ENCODE data around the gene FSTL5.

The FSTL5 gene

DNA sequence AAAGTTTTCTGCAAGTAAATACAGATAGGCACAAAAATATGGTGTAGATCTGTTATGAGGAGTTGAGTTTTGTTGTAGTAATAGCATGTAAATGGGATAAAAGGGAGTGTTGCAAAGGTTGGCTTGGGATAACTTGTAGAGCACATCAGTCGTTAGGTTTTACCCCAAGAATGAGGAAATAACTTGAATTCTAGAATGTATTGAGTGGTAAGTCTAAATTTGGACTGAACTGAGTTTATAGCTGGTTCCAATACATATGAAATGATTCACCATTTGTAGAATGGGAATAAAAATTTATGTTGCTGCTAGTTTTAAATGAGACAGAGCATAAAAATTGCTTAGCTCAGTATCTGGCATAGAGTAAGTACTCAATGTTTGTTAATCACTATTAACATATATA is 719.2 kb downstream of the FSTL5 start:
- DNase-seq (ENCODE audit: low read depth): no peak

DNA sequence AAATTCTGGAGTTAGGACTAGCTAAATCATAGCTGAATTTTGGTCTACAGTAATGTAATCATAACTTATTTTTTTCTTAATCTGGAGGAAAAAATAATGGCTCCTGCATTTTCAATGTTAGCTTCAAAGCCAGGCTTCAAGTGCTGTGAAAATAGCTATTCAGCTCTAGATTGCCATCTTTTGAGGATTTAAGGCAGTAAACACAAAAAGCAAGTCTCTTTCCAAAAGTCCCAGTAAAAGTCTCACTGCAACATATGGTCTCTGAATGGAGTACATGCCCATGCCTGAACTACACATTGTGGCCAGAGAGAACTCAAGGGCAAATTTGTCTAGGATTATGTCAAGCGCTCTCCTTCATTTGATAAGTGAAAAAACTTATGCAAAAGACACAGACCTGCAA is 720.9 kb downstream of the FSTL5 start:
- DNase-seq (ENCODE audit: low read depth): no peak

DNA sequence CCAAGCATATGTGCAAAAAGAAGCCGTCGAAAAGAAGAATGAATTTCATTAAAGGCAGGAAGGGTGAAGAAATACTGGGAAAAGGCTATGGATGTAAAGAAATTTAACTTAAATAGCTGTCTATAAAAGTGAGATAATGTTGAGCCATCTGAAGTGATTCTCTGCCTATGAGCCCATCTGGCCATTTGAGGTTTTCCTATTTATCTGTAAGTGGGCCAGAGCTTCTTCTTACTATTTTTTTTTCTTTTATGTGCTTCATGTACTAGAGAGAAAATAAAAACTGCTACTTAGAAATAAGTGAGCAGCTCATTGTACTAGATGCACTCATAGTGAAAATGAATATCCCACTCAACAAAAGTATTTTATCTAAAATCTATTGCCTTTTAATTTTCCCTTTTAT is 725.7 kb downstream of the FSTL5 start:
- no peak for DNase-seq (ENCODE audit: low read depth)

DNA sequence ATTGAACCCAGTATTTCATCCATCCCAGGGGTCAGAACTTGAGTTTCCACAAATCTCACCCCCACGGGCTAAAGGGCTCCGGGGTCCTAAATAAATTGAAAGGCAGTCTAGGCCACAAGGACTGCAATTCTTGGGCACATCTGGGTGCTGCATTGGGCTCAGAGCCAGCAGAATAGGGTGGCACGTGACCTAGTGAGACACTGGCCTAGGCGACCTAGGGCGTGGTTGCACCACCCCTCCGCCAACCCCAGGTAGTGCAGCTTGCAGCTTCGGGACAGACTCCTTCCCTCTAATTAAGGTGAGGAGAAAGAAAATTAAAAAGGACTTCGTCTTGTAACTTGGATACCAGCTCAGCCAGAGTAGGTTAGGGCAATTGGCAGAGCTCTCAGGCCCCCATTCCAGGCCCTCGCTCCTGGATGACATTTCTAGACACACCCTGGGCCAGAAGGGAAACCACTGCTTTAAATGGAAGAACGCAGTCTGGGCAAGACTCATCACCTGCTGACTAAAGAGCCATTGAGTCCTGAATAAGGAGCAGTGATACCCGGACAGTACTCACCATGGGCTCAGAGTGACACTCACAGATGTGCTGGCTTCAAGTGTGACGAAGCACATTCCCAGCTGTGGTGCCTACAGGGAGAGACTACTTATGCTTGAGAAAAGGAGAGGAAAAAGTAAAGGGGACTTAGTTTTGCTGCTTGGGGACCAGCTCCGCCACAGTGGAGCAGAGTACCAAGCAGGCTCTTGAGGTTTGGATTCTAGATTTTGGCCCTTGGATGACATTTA is 735.4 kb downstream of the FSTL5 start:
- no peak for DNase-seq (ENCODE audit: low read depth)

DNA sequence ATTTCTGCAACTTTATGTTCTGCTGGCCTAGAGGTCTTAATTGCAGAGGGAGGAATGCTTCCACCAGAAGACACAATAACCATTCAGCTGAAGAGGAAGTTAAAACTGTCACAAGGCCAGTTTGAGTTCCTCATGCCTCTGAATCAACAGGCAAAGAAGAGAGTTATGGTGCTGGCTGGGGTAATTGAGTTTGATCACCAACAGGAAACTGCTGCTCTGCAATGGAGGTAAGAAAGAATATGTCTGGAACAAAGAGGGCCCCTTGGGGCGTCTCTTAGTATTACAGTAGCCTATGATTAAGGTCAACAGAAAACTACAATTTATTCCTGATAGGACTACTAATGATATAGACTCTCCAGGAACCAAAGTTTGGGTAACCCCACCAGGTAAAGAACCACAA is 744.0 kb downstream of the FSTL5 start:
- no peak for DNase-seq (ENCODE audit: low read depth)

DNA sequence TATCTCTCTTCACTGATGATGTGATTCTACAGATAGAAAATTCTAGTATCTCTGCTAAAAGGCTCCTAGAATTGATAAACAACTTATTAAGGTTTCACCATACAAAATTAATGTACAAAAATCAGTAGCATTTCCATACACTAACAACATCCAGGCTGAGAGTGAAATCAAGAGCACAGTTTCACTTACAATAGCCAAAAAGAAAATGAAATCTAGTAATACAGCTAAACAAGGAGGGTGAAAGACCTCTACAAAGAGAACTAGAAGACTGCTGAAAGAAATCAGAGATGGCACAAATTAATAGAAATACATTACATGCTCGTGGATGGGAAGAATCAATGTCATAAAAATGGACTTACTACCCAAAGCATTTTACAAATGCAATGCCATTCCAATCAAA is 751.9 kb downstream of the FSTL5 start:
- DNase-seq (ENCODE audit: low read depth): no peak

DNA sequence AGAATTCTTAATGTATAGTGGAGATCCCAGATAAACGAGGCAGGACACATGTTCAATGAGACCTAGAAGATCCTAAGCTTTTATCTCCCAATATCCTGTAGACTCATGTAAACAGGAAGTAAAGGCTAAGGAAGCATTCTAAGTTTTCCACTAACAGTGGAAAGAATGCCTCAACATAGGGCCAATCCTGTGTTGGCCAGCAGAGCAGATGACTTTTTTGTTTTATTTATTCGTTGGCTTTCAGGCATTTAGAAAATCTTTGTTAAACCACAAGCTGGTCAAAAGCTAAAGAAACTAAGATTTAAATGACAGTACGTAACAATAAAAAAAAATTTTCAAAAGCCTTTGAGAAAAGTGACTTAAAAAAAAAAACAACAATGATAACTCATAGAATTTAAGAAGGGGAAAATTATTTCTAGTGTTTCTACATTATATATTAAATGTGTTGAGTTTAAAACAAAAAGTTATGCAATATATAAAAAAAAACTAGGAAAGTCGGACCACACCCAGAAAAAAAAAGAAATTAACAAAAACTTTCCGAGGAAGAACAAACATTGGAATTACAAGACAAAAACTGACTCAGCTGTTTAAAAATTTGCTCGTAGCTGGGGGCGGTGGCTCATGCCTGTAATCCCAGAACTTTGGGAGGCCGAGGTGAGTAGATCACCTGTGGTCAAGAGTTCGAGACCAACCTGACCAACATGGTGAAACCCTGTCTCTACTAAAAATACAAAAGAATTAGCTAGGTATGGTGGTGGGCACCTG is 759.3 kb downstream of the FSTL5 start:
- no peak for DNase-seq (ENCODE audit: low read depth)

DNA sequence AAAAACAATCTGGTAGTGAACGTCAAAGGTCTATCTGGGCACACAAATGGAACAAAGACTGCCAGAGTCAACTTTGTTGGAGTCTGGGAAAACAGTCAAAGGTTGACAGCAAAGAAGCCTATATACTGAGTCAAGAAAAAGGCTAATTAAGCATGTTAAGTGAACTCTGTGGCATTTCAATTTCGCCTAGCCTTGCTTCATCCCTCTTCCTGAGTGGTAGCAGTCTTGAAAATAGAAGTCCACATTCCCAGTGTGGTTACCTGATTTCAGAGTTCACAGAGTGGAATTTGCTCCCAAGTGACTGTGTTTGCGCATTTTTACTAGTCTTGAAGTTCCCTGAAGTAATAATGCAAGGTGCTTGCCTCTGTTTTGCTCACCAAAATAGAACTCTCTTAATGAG is 760.0 kb downstream of the FSTL5 start:
- DNase-seq (ENCODE audit: low read depth): no peak

DNA sequence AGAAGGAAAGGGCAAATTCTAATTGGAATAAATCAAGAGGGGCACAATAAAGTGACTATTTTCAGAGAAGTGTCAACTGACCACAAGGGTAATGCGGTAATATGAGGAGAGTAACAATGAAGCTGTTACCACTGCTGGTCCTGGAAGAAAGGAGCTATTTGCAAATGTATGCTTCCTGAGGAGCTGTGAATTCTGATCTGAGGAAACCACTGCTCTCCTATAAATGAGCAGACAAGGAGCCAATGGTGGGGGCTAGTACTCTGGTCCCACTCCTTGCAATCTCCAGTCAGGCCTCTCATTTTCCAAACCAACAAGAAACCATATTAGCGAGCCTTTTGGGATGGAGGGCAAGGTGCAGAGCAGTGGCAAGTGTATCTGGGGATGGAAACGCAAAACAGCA is 770.2 kb downstream of the FSTL5 start:
- no peak for DNase-seq (ENCODE audit: low read depth)

DNA sequence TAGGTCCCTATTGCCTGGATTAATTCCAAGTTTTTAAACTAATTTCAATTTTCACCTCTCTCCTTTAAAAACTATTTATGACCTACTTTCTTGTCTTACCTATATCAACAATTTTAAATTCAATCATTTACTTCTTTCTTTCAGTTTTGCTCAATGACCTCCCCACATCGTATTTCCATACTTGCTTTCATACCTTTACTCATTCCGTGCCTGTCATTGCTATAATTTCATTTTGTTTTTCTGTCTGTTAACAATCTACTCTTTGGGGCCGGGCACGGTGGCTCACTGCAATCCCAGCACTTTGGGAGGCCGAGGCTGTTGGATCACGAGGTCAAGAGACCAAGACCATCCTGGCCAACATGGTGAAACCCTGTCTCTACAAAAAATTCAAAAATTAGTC is 781.1 kb downstream of the FSTL5 start:
- DNase-seq (ENCODE audit: low read depth): no peak

DNA sequence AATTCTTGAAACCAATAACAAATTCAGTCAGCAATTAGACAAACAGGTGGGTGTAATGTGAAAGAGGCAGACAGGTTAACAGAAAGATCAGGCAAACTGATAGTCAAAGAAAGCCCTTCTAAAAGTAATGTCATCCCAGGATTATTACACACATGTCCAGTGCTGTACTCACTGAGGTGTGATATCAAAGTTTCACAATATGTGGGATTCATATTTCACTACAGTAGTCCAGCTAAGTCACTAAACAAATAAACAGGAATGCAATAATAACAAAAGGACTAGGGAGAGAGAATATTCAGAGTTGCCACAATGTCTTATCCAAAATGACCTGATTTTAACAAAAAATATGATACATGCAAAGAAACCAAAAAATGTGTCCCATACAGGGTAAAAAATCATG is 787.5 kb downstream of the FSTL5 start:
- no peak for DNase-seq (ENCODE audit: low read depth)

DNA sequence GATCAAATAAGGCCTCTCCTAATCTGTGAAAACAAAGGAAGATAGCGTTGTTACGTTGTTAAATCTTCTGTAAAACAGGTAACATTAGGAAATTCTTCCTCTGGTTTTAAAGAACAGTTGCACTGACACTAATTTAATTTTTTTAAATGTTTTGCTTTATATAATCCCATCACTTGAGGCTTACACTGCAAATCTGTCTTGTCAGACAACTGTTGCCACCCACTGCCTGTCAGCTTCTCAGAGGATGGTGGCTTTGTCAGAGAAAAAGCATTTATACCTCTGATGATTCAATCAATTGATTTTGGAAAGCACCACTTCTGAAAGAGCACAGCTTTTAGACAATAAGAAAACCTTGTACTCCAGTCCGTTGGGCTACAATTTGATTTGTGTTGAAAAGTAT is 799.1 kb downstream of the FSTL5 start:
- no peak for DNase-seq (ENCODE audit: low read depth)

DNA sequence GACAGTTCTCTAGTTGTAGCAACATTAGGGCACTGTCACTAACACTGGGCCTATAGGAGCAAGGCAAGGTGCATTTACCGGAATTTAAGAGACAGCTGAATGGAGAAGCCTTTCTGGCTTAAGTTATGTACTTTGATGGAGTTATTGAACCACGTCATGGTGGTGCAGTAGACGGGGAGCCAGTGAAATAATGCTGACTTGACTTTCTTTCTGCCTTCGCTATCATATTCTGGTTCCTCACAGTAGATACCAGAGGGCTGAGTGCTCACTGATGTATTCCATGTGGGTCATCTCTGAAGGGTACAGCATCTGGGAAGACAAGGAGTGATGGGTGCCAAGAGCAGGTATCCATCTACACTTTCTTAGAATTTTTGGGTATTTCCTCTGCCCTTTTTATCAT is 802.8 kb downstream of the FSTL5 start:
- no peak for DNase-seq (ENCODE audit: low read depth)

DNA sequence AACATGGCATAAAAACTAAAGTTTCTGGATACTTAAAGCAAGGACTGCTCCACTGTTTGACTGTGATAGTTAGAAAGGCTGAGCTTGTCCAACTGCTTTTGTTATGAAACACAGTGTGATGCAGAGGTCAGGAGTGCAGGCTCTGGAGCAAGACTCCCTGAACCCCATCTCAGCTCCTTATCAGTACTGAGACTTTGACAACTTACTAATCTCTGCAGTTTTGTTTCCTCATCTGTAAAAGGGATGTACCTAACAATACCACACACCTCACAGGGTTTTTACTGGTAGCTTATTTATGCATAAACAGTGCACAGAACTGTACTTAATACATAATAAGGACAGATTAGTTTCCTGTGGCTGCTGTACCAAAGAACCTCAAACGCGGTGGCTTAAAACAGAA is 804.3 kb downstream of the FSTL5 start:
- no peak for DNase-seq (ENCODE audit: low read depth)

DNA sequence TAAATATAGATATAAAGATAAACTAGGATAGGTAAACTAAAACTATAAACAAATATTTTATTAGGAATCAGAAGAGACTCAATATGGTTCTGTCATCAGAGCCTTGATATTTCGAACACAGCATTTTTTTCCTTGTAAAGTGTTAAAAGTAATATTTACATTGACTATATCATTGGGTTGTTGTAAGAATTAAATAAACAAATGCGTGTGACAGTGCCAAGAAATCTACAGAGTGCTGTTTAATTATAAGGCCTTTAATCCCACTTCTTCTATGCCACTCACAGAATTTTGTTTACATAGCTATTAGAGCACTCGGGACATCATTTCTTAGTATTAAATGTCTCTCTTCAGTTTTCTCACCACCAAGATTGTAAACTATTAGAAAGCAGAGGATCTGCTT is 807.4 kb downstream of the FSTL5 start:
- DNase-seq (ENCODE audit: low read depth): no peak

DNA sequence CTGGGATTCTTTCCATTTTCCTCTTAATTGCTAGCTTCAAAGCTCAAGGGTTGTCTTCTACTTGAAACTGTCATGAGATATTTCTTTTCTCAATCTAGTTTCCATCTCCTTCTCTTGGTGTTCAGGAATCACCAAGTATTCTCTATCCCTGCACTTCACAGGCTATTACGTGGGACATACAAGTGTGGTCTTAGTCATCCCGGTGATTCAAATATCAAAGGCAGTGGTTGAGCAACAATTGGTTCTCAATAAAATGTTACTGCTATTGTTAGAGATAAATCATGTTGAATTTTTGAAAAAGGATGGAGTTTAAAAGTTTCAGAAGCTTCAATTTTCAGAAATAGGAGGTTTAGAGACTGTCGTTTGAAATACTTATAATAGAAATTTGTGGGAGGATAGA is 812.9 kb downstream of the FSTL5 start:
- no peak for DNase-seq (ENCODE audit: low read depth)

DNA sequence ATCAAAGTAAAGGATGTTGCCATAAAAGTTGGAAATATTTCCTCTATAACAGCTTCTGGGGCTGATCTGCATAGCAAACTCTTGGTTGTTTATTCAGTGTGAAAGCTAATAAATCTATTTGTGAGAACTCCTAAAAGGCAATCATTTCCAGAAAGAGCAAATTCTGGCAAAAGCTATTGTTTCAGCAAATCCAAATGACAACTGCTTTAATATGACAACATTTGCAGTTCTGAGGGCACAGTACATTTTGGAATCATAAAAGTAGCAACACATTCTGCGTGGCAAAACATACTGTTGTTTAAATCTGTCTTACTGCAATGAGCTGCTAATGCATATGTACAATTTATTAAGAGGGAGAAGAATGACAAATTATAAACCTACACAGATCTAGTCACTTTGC is 818.1 kb downstream of the FSTL5 start:
- DNase-seq (ENCODE audit: low read depth): no peak

DNA sequence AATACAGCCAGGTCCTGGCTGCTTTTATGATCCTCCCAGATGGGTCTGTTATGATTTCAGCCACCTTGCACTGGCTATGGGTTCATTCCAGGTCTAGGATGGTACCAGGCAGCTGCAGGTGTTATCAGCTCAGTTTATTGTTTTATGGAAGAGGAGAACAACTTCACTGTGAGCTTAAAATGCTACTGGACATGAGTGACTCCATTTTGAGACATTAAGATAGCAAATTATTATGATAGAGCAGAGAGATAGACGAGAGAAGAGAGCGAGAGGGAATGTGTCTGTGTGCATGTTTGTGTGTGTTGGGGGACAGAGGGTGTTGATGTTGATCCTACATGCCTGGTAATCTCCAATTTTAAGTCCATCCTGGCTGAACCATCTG is 820.2 kb downstream of the FSTL5 start:
- no peak for DNase-seq (ENCODE audit: low read depth)

DNA sequence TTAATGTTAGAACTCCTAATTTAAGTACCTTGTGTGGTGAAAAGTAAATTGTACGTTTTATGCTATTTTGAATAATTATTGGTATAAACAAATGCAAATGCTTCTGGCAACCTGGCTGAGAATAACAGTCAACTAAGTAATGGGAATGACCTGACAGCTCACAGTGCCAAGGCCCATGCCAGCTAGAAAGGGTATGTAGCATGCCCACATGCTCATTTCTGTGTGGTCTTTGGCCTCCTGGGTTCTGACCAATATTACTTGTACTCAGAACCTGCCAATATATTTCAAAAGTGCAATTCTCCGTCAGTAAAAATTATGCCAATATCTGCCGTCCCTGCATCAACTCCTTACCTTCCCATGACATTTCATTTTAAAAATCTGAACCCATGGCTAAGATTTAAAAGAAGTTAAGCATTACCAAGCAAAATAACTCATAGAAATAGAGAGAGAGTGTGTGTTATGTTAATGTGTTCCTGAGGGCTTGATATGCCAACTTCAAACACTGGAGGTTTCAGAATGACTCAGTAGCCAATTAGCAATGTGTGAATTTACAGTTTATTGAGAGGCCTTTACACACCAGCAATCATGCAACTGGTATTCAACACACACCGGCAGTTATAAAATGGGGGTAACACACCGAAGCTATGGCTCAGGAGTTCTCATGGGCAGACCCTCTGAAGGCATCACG is 820.8 kb downstream of the FSTL5 start:
- no peak for DNase-seq (ENCODE audit: low read depth)

DNA sequence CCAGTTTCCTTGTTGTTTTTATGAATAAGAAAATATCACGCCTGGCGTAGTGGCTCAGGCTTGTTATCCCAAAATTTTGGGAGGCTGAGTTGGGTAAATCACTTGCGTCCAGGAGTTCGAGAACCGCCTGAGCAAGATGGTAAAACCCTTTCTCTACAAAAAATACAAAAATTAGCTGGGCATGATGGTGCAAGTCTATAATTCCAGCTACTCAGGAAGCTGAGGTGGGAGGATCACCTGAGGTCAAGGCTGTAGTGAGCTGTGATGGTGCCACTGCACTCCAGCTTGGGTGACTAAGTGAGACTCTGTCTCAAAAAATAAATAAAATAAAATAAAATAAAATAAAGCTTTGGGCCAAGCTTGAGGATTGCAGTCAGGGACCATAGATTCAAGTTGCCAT is 827.2 kb downstream of the FSTL5 start:
- no peak for DNase-seq (ENCODE audit: low read depth)

DNA sequence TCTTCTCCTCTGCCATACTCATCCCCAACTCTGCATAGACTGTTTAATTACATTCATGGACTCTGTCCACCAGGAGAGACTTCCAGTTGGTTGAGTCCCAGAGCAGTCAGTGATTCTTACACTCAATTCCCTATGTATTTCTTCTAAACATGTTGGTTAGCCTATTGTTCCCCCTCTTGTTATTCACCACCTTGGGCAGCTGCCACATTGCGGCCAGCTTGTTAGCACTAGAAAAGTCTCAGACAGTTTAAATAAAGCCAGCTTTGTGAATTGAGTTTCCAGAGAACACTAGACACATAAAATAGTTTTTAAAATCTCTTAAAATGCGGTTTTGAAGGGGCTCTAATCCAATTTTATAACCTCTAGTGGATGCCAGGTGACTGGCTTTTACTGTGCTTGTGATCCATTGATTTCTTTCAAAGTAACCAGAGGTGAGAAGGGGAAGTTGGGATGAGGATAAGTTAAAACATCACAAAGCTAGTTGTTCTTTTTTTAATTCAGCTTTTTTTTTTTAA is 827.7 kb downstream of the FSTL5 start:
- DNase-seq (ENCODE audit: low read depth): no peak
